Fibroblast of skin of scalp (primary cell): ENCODE results near the gene CDK18.

Experiments used
- DNase-seq: peaks from one replicate; pipeline ENCODE4 v3.0.0-alpha.2; 2013

The CDK18 gene

GRCh38 chr1:205572421-205572820, 68.0 kb downstream of the CDK18 start:
- no peak for DNase-seq

- DNase-seq: no peak
Observed at GRCh38 chr1:205575294-205575885, 70.9 kb downstream of the CDK18 start.

DNA sequence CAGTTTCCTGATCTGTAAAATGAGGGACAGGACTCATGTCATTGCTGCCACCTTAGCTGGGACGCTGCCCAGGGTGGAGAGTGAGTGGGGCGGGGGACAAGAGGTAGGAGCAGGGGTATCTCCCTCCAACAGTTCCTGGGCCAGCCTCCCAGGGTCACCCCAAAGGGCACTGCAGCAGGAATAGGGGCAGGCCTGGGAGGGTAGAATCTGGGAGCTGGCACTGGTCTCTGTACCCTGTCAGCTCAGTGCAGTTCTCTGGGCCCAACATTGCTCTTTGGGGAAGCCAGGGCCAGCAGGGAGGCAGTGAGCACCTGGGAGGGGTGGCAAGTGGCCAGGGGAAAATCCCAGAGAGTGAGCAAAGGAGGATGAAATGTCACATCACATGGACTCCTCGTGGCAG, 71.5 kb downstream of the CDK18 start:
- no peak for DNase-seq

GRCh38 chr1:205576805-205577761, 72.6 kb downstream of the CDK18 start:
- DNase-seq: no peak

DNA sequence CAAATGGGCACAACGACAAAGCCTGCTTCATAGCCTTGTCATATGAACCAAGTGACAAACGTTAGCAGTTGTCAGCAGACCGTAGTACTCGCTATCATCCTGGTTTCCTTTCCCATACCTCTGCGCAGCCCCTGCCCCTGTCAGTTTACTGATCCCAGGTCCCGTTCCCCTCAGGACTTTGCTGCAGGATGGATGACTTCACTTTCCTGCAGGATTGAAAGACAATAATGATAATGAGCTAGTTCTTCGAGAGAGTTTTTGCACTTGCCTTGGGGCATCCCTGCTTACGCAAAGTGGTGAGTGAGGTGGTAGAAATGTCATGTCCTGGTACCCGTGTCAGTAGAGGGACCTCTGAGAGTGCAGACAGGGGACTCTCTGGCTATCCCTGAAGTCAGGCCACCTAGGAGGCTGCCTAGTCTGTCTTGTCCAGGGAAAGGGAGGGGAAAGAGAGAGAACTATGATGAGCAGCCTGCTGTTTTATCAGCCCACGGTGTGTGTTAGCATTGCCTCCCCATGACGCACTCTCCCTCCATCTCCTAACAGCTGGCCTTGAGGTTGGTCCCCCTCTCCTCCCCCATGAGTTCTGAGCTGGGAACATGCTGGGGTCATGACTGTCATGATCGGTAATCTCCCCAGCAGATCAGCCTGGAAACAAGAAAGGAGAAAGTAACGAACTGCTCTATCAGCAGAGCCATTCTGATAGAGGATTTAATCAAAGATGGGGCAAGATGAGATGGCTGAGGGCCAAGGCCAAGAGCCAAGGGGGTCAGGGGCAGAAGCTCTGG, 73.6 kb downstream of the CDK18 start:
- DNase-seq: no peak

DNA sequence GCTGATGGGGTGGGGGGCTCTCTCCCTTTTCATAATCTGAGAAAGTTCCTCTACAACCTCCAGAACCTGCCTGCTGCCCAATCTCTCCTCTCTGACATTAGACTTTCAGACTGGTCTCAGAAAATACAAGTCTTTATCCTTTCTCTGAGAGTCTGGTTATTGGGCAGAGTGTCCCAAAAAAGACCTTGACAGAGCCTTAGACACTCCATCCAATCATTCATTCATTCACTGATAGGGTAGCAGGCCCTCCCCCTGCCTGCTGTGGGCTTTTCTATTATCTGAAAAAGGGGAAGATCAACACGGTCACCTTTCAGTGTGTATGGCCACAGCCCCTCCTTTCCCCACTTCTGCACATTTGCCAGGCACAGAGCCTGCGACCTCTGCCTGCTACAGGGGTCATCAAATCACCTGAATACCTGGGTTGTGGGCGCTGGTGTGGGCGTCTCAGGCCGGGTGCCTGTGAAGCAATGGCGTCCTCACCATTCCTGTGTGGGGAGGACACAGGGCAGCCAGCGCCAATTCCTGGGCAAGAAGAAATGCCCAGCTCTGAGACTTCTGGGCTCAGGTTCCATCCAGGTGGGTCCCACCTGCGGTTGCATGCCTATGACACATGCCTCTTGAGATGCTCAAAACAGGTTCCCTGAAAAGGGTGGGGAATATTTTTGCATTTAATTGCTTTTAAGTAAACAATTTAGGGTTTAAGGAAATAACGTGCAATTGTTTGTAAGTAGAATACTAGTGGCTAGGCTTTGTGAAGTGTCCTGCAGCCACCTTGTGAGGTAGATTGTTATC, 74.5 kb downstream of the CDK18 start:
- no peak for DNase-seq

DNA sequence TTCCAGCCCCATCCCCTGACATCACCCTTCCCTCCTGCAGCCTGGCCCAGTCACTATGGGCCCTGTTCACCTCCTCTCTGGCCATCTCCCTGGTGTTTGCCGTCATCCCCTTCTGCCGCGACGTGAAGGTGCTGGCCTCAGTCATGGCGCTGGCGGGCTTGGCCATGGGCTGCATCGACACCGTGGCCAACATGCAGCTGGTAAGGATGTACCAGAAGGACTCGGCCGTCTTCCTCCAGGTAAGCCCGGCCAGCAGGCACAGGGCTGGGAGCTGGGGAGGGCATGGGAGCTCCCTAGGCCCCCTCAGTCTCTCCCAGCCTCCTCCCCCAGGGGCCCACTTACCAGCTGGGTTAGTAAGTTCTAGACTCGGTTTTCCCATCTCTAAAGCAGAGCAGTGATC, 75.2 kb downstream of the CDK18 start:
- DNase-seq: no peak

GRCh38 chr1:205580140-205580922, 75.9 kb downstream of the CDK18 start:
- DNase-seq: no peak

DNA sequence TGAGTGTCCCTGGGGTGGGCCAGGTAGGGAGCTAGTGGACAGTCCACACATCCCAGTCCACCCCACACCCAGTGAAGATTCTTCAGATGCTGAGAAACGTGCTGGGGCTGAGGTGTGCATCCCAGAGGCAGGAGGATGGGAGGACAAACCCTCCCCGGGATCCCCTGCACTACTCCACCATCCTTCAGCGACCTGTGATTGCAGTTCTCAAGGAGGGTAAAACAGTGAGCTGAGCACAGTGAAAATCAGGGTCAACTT, 76.4 kb downstream of the CDK18 start:
- DNase-seq: no peak

- DNase-seq: no peak
Observed at GRCh38 chr1:205581321-205581980, 77.0 kb downstream of the CDK18 start.

GRCh38 chr1:205582046-205582445, 77.6 kb downstream of the CDK18 start:
- no peak for DNase-seq
